GM12878 (cell line): ENCODE measurements around the gene STAC2. TPM values are rescaled to one million over a fixed set of nuclear protein-coding genes. Genes with fewer than 3 reads are reported as not detected.
A peak's percentile ranks its signal among the peaks of the same experiment; 100 is the strongest.

Experiments
- ATAC-seq: fragments of 200-7000 bp; cut with Tn5 transposase; 3 replicates; pipeline ENCODE4 v1.9.1; 2020; ENCODE audit warnings: mild to moderate bottlenecking, moderate library complexity
- BruUV-seq: library from RNA; stranded (reverse); fragments of 400-500 nt; replicated peaks from 2 replicates; lab custom pipeline; 2021; lab: Mats Ljungman, UMichigan
- CTCF ChIA-PET: fragments of 300-600 bp; sonication (Branson Sonifier 250); formaldehyde crosslinking; extraction: SDS; loops from one replicate; lab custom pipeline; 2021; ENCODE audit warnings: inconsistent platforms; lab: Yijun Ruan, JAX
- POLR2A ChIA-PET: fragments of 350-600 bp; formaldehyde crosslinking; extraction: SDS; loops from one replicate; lab custom pipeline; 2021; ENCODE audit warnings: inconsistent platforms; lab: Charles Lee
- RAD21 ChIA-PET: fragments of 300-600 bp; sonication (Branson Sonifier 250); formaldehyde crosslinking; loops from one replicate; lab custom pipeline; 2023; ENCODE audit warnings: antibody characterized with exemption; ENCODE audit not compliant: unreplicated experiment; lab: Charles Lee
- SMC1A ChIA-PET: fragments of 300-600 bp; sonication (Branson Sonifier 250); formaldehyde crosslinking; loops from one replicate; lab custom pipeline; 2023; ENCODE audit not compliant: unreplicated experiment, uncharacterized antibody; lab: Charles Lee
- DNase-seq: peaks from one replicate; pipeline ENCODE4 v3.0.0-alpha.2; 2011; ENCODE audit warnings: low read depth, low spot score
- FAIRE-seq: peaks from 3 replicates; lab custom pipeline; 2011; peaks lifted over from hg19 to GRCh38; lab: Jason Lieb, UNC
- H2AFZ ChIP-seq: 2 replicates; pipeline ENCODE4 v1.6.0; 2011; ENCODE audit warnings: low read depth, low read length, control low read depth; ENCODE audit not compliant: control insufficient read depth
- H3K27ac ChIP-seq: 2 replicates; pipeline ENCODE4 v1.5.1; 2011; ENCODE audit warnings: control low read depth; ENCODE audit not compliant: control insufficient read depth, insufficient read depth
- H3K27me3 ChIP-seq, 2 experiments: replicated peaks in 1 of 2; 2 replicates each; pipeline versions ENCODE4 v1.6.0 to v1.6.1; 2011; ENCODE audit warnings: low read length in 1 of 2; ENCODE audit not compliant: control insufficient read depth in 2 of 2, insufficient read depth in 2 of 2
- H3K36me3 ChIP-seq, 2 experiments: 2 replicates each; pipeline ENCODE4 v1.5.1; 2011; ENCODE audit warnings: low read length in 1 of 2; ENCODE audit not compliant: control insufficient read depth in 2 of 2, insufficient read depth in 2 of 2
- H3K4me1 ChIP-seq: 2 replicates; pipeline ENCODE4 v1.6.1; 2011; ENCODE audit warnings: mild to moderate bottlenecking, low read length, moderate library complexity, mixed read lengths; ENCODE audit not compliant: control insufficient read depth, insufficient read depth
- H3K4me2 ChIP-seq: 2 replicates; pipeline ENCODE4 v1.6.0; 2011; ENCODE audit warnings: control low read depth; ENCODE audit not compliant: control insufficient read depth, insufficient read depth
- H3K4me3 ChIP-seq: fragments of 200-600 bp; sonication (generic); 2 replicates; pipeline ENCODE4 v1.5.1; 2016
- H3K79me2 ChIP-seq: 2 replicates; pipeline ENCODE4 v1.6.0; 2011; ENCODE audit warnings: low read length; ENCODE audit not compliant: control insufficient read depth, insufficient read depth
- H3K9ac ChIP-seq: 2 replicates; pipeline ENCODE4 v1.8.0; 2011; ENCODE audit warnings: low read length, control low read depth, mixed read lengths; ENCODE audit not compliant: control insufficient read depth, insufficient read depth
- H3K9me3 ChIP-seq: replicated peaks from 3 replicates; pipeline ENCODE4 v1.5.1; 2011; ENCODE audit warnings: mild to moderate bottlenecking, low read length; ENCODE audit not compliant: control insufficient read depth, insufficient read depth
- H4K20me1 ChIP-seq: 2 replicates; pipeline ENCODE4 v1.6.0; 2011; ENCODE audit not compliant: control insufficient read depth, insufficient read depth
- CBX3 ChIP-seq: fragments of 200-600 bp; sonication (generic); IDR thresholded peaks from 2 replicates; pipeline ENCODE4 v1.6.1; 2016; ENCODE audit warnings: low read depth, borderline replicate concordance
- EGR1 ChIP-seq, 2 experiments: IDR thresholded peaks; 1 replicate in 1 of 2; 2 replicates in 1 of 2; pipeline ENCODE4 v1.6.1; 2011 to 2012; ENCODE audit warnings: low read depth in 2 of 2, low read length in 2 of 2, borderline replicate concordance in 1 of 2, mild to moderate bottlenecking in 1 of 2, moderate library complexity in 1 of 2
- JUND ChIP-seq: IDR thresholded peaks from 2 replicates; pipeline ENCODE4 v1.6.1; 2012; ENCODE audit warnings: low read depth, mild to moderate bottlenecking, low read length, improper control_type of control experiment, moderate library complexity
- MEF2B ChIP-seq: fragments of 450-650 bp; IDR thresholded peaks from 2 replicates; pipeline ENCODE4 v1.6.1; 2018; ENCODE audit warnings: mild to moderate bottlenecking, moderate library complexity; ENCODE audit not compliant: partially characterized antibody, poor library complexity, severe bottlenecking
- MTA2 ChIP-seq: fragments of 450-650 bp; IDR thresholded peaks from 2 replicates; pipeline ENCODE4 v1.6.1; 2016; ENCODE audit warnings: low read depth, mild to moderate bottlenecking, moderate library complexity
- NFYA ChIP-seq: IDR thresholded peaks from 2 replicates; pipeline ENCODE4 v1.6.1; 2011; ENCODE audit warnings: low read depth, mild to moderate bottlenecking, low read length, improper control_type of control experiment, borderline replicate concordance
- PAX8 ChIP-seq: fragments of 450-650 bp; IDR thresholded peaks from 2 replicates; pipeline ENCODE4 v1.6.1; 2017; ENCODE audit warnings: mild to moderate bottlenecking, moderate library complexity
- PML ChIP-seq: IDR thresholded peaks from 2 replicates; pipeline ENCODE4 v1.6.1; 2012; ENCODE audit warnings: low read length, inconsistent platforms
- SIX5 ChIP-seq: IDR thresholded peaks from 2 replicates; pipeline ENCODE4 v1.6.1; 2011; ENCODE audit warnings: mild to moderate bottlenecking, low read depth, low read length, moderate library complexity; ENCODE audit not compliant: severe bottlenecking
- SREBF2 ChIP-seq: IDR thresholded peaks from 2 replicates; pipeline ENCODE4 v1.6.1; 2012; ENCODE audit warnings: mild to moderate bottlenecking, low read length
- WGBS: methylation state at CpG from one replicate; pipeline ENCODE4 v1.1.6; 2016; ENCODE audit warnings: low lambda C conversion rate; ENCODE audit not compliant: insufficient replicate concordance, insufficient coverage; ENCODE audit errors: missing lambda C conversion rate; 5-methylcytosine and 5-hydroxymethylcytosine counted together
- in situ Hi-C: fragments of 300-500 bp; cut with MboI; formaldehyde crosslinking; loops from 9 replicates; pipeline ENCODE4 v1.14.3; 2018; ENCODE audit warnings: mixed read lengths
- intact Hi-C: fragments of 100-400 bp; cut with micrococcal nuclease; formaldehyde crosslinking; loops from one replicate; pipeline ENCODE4 v1.14.2; 2022; ENCODE audit not compliant: unreplicated experiment
- polyA plus RNA-seq, 11 experiments: library from polyadenylated mRNA; depleted of rRNA in 4 of 11; unstranded in 6 of 11; stranded (reverse) in 5 of 11; fragments of >200 nt; fragmentation: Nextera tagmentation in 4 of 11; fragmentation: Illumina TruSeq in 1 of 11; extraction: Ambion mirVana in 4 of 11; extraction: Trizol in 1 of 11; gene quantifications; 1 replicate in 1 of 11; 2 replicates in 10 of 11; pipeline versions ENCODE4 v1.2.1 to v1.2.3, GENCODE V29; 2011 to 2016; ENCODE audit warnings: inconsistent platforms in 2 of 11, missing spikeins in 2 of 11, low read depth in 1 of 11
- total RNA-seq, 4 experiments: library from RNA; depleted of rRNA in 3 of 4; stranded (reverse); fragments of >200 nt in 3 of 4; fragmentation: Illumina TruSeq in 1 of 4; extraction: Trizol in 1 of 4; gene quantifications; 2 replicates each; pipeline versions ENCODE4 v1.2.1 to v1.2.3, GENCODE V29; 2013 to 2021
- TF ChIP-seq, protein P1 (sequence below): fragments of 450-650 bp; IDR thresholded peaks from 2 replicates; pipeline ENCODE4 v1.6.1; 2014; ENCODE audit warnings: mild to moderate bottlenecking
- TF ChIP-seq, protein P2 (sequence below): fragments of 450-650 bp; IDR thresholded peaks from 2 replicates; pipeline ENCODE4 v1.6.1; 2017; ENCODE audit warnings: mild to moderate bottlenecking

Gene STAC2
- total and polyA plus RNA-seq, 10 of the 15 experiments (the other 5 are each of a cell fraction or from before 2014, with no cell fraction given) = 0.04 TPM; not detected in 9

DNA sequence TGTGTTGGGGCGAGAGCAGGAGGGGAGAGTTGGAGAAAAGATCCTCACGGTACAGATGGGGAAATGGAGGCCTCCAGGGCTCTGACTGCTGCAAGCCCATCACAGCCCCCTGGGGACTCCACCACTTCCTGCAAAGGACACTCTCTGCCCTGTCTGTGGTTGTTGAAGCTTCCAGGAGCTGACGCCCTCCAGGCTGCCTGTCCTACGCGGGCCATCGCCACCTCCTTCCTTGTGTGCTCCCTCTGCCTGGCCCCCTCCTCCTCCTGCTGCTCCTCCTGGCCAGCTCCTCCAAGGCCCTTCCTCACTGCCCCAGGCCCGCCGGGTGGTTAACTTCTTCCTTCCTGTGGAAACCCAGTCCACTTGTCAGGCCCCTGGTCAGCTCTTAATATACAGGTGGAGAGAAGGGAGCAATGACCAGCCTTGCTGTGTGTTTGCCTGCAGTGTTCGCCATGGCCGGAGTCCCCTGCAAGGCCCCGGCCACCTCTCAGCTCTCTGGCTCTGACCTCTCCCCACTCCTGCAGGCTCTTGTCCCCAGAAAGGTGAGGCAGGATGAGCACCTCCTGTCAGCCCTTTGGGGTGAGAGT is 18.4 kb upstream of the STAC2 start:
- in situ Hi-C loops (loop anchor here (5.0 kb wide), 1 partner anchor 37 kb away; no protein-coding TSS in a partner anchor), intact Hi-C loops (loop anchor here (1.0 to 5.0 kb wide), 3 partner anchors 37 to 261 kb away; partner anchors contain the start of gene PLXDC1)
- DNase-seq (no peak), FAIRE-seq (no peak), ATAC-seq (peak; percentile 71)
- Histone ChIP-seq H3K27me3 (no peaks in the 10 kb centered on the region; a peak in 3 of 4 replicates), H3K79me2 (no peaks in the 10 kb centered on the region), H3K4me2 (no peak overlapping the region), H2AFZ (peak overlapping the region; percentile 42; the same call in 1 of the 2 replicates), H3K27ac (no peak overlapping the region), H3K9ac (no peak overlapping the region), H3K4me1 (peaks cover 9% of the 10 kb centered on the region), H3K9me3 (no peaks in the 10 kb centered on the region), H4K20me1 (no peaks in the 10 kb centered on the region), H3K36me3 (no peaks in the 10 kb centered on the region), H3K4me3 (no peak overlapping the region)
- RAD21 ChIA-PET = interaction anchor here (0.6 to 4.0 kb wide), 23 partner anchors 9 to 889 kb away, joined by 3 to 90 read pairs (median 4); partner anchors contain the start of genes ARL5C and RPL19
- WGBS = 30% methylated on average over 11 of the region's 11 CpGs
- BruUV-seq = no TSS peak
- SMC1A ChIA-PET = interaction anchor here (0.6 to 3.5 kb wide), 23 partner anchors 8 to 303 kb away, joined by 3 to 76 read pairs (median 5); partner anchors contain the start of gene RPL19
- TF ChIP-seq JUND = no peak
- TF ChIP-seq MEF2B = peak; percentile 71
- POLR2A ChIA-PET = interaction anchor here (0.7 to 2.7 kb wide), 4 partner anchors 38 to 60 kb away, joined by 3 to 10 read pairs (median 6); partner anchors contain the start of gene RPL19
- CTCF ChIA-PET = interaction anchor here (0.6 to 21.3 kb wide), 47 partner anchors 9 to 455 kb away, joined by 3 to 658 read pairs (median 5); partner anchors contain the start of genes CDK12, LASP1NB, PLXDC1 and RPL19

DNA sequence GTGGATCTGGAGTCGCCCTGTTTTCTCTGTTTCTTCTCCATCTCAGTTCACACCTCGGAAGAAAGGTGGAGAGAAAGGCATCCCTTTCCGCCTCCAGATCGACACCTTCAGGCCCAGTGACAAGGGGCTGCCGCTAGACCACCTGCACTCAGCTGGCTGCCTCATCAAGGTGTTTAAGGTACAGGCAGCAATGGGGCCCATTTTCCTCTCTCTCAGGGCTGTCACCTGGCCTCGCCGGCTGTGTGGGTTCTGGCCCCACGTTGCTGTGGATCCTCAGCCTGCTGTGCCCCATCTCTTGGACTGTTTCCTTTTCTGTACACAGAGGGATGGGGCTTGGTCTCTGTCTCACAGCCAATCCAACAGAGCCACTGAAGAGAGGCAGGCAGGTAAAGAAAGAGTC is 17.4 kb upstream of the STAC2 start:
- Histone ChIP-seq H3K9ac (no peak overlapping the region), H3K79me2 (no peaks in the 10 kb centered on the region), H3K4me1 (peaks cover 9% of the 10 kb centered on the region), H3K4me2 (no peak overlapping the region), H4K20me1 (no peaks in the 10 kb centered on the region), H3K27me3 (no peaks in the 10 kb centered on the region; a peak in 3 of 4 replicates), H3K36me3 (no peaks in the 10 kb centered on the region), H3K27ac (no peak overlapping the region), H3K4me3 (no peak overlapping the region), H3K9me3 (no peaks in the 10 kb centered on the region), H2AFZ (no peak overlapping the region)
- BruUV-seq = no TSS peak
- in situ Hi-C loops = loop anchor here (5.0 kb wide), 1 partner anchor 36 kb away; no protein-coding TSS in a partner anchor
- RAD21 ChIA-PET = interaction anchor here (0.6 to 4.0 kb wide), 2 partner anchors 260 to 422 kb away, joined by 3 to 59 read pairs; no protein-coding TSS in a partner anchor
- CTCF ChIA-PET = interaction anchor here (0.6 to 21.3 kb wide), 9 partner anchors 11 to 306 kb away, joined by 3 to 658 read pairs (median 14); no protein-coding TSS in a partner anchor
- ATAC-seq (no peak), FAIRE-seq (no peak), DNase-seq (no peak)
- intact Hi-C loops = loop anchor here (5.0 kb wide), 1 partner anchor 91 kb away; the partner anchor contains the start of gene PLXDC1
- SMC1A ChIA-PET = interaction anchor here (1.3 to 2.3 kb wide), 3 partner anchors 12 to 78 kb away, joined by 3 to 15 read pairs (median 4); no protein-coding TSS in a partner anchor
- WGBS = 66% methylated on average over 7 of the region's 8 CpGs
- POLR2A ChIA-PET = interaction anchor here (0.6 kb wide), 2 partner anchors 85 to 493 kb away, joined by 3 read pairs; no protein-coding TSS in a partner anchor
- TF ChIP-seq MTA2 (no peak), PAX8 (no peak), NFYA (no peak), PML (no peak), SREBF2 (no peak), EGR1 (IDR thresholded peaks at IDR 0.05; ENCODE audit: borderline replicate concordance in 1 of 2, low read depth in 2 of 2, low read length in 2 of 2) (no peak), CBX3 (no peak), SIX5 (no peak)
- TF ChIP-seq, protein P1, sequence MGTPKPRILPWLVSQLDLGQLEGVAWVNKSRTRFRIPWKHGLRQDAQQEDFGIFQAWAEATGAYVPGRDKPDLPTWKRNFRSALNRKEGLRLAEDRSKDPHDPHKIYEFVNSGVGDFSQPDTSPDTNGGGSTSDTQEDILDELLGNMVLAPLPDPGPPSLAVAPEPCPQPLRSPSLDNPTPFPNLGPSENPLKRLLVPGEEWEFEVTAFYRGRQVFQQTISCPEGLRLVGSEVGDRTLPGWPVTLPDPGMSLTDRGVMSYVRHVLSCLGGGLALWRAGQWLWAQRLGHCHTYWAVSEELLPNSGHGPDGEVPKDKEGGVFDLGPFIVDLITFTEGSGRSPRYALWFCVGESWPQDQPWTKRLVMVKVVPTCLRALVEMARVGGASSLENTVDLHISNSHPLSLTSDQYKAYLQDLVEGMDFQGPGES = no peak
- TF ChIP-seq, protein P2, sequence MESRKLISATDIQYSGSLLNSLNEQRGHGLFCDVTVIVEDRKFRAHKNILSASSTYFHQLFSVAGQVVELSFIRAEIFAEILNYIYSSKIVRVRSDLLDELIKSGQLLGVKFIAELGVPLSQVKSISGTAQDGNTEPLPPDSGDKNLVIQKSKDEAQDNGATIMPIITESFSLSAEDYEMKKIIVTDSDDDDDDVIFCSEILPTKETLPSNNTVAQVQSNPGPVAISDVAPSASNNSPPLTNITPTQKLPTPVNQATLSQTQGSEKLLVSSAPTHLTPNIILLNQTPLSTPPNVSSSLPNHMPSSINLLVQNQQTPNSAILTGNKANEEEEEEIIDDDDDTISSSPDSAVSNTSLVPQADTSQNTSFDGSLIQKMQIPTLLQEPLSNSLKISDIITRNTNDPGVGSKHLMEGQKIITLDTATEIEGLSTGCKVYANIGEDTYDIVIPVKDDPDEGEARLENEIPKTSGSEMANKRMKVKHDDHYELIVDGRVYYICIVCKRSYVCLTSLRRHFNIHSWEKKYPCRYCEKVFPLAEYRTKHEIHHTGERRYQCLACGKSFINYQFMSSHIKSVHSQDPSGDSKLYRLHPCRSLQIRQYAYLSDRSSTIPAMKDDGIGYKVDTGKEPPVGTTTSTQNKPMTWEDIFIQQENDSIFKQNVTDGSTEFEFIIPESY = no peak
